B cell (primary cell): ENCODE data around the gene TEDDM1.

Experiments
- CTCF ChIP-seq: fragments of 200-600 bp; IDR thresholded peaks from one replicate; pipeline ENCODE4 v1.8.0; 2022; ENCODE audit warnings: antibody characterized with exemption, mild to moderate bottlenecking
- EZH2 ChIP-seq: IDR thresholded peaks from 2 replicates; pipeline ENCODE4 v1.6.1; 2012; ENCODE audit warnings: borderline replicate concordance, low read depth, mild to moderate bottlenecking, moderate library complexity, low read length; ENCODE audit not compliant: insufficient read depth, poor library complexity, severe bottlenecking

GRCh38 chr1:182351790-182352364 is 48.6 kb downstream of the TEDDM1 start:
- TF ChIP-seq CTCF = no peak
- no peak for TF ChIP-seq EZH2
